Activated CD8-positive, alpha-beta memory T cell treated with anti-CD3 and anti-CD28 coated beads for 36 hours (primary cell): Measurements from ENCODE around the gene IARS2. TPM values are rescaled to one million over a fixed set of nuclear protein-coding genes. Genes with fewer than 3 reads are reported as not detected.
"Not testable (repeated sequence)": the region's sequence is repeated elsewhere in the genome, so short reads cannot be mapped to it uniquely, and the experiment has no call there.

ENCODE experiments used
- CTCF ChIA-PET: fragments of 350-600 bp; sonication (Branson Sonifier 250); formaldehyde crosslinking; loops from one replicate; lab custom pipeline; 2021; ENCODE audit warnings: antibody characterized with exemption; lab: Charles Lee
- POLR2A ChIA-PET: fragments of 350-600 bp; sonication (Branson Sonifier 250); formaldehyde crosslinking; loops from one replicate; lab custom pipeline; 2021; ENCODE audit warnings: antibody characterized with exemption; lab: Charles Lee
- total RNA-seq, 2 experiments: library from RNA; stranded (reverse); gene quantifications; one replicate each; pipeline ENCODE4 v1.2.3, GENCODE V29; 2021

IARS2 gene
- total RNA-seq, 2 experiments from 2014 or later: 79.0 to 80.8 TPM

GRCh38 chr1:220153147-220153546, 59.2 kb downstream of the IARS2 start:
- POLR2A ChIA-PET: no interaction called here
- CTCF ChIA-PET: interaction anchor here (0.9 kb wide), 1 partner anchor 21 kb away, joined by 4 read pairs; no protein-coding TSS in a partner anchor

- POLR2A ChIA-PET: no interaction called here
- CTCF ChIA-PET: no interaction called here
Measured at GRCh38 chr1:220156620-220157146, 62.8 kb downstream of the IARS2 start.

- CTCF ChIA-PET: no interaction called here
- POLR2A ChIA-PET: no interaction called here
Measured at GRCh38 chr1:220157738-220158137, 63.8 kb downstream of the IARS2 start.

- CTCF ChIA-PET, POLR2A ChIA-PET: not testable (repeated sequence)
Measured at GRCh38 chr1:220158530-220158929, 64.6 kb downstream of the IARS2 start.

GRCh38 chr1:220159041-220159440, 65.1 kb downstream of the IARS2 start:
- CTCF ChIA-PET: no interaction called here
- POLR2A ChIA-PET: no interaction called here

- ChIA-PET CTCF (no interaction called here), POLR2A (no interaction called here)
Measured at GRCh38 chr1:220160027-220160426, 66.1 kb downstream of the IARS2 start.

GRCh38 chr1:220164116-220164515, 70.2 kb downstream of the IARS2 start:
- POLR2A ChIA-PET: interaction anchor here (0.6 kb wide), 1 partner anchor 69 kb away, joined by 7 read pairs; no protein-coding TSS in a partner anchor
- CTCF ChIA-PET: interaction anchor here (0.6 kb wide), 1 partner anchor 207 kb away, joined by 3 read pairs; no protein-coding TSS in a partner anchor

GRCh38 chr1:220164517-220164916, 70.6 kb downstream of the IARS2 start:
- ChIA-PET CTCF (interaction anchor here (0.6 kb wide), 1 partner anchor 207 kb away, joined by 3 read pairs; no protein-coding TSS in a partner anchor), POLR2A (no interaction called here)

- CTCF ChIA-PET: no interaction called here
- POLR2A ChIA-PET: no interaction called here
Measured at GRCh38 chr1:220166853-220167252, 72.9 kb downstream of the IARS2 start.

- CTCF ChIA-PET, POLR2A ChIA-PET: not testable (repeated sequence)
Measured at GRCh38 chr1:220169887-220170286, 76.0 kb downstream of the IARS2 start.

- CTCF ChIA-PET: no interaction called here
- POLR2A ChIA-PET: no interaction called here
Measured at GRCh38 chr1:220170836-220171526, 77.0 kb downstream of the IARS2 start.

GRCh38 chr1:220176540-220176939, 82.6 kb downstream of the IARS2 start:
- ChIA-PET POLR2A (no interaction called here), CTCF (no interaction called here)

GRCh38 chr1:220182111-220182510, 88.2 kb downstream of the IARS2 start:
- CTCF ChIA-PET: no interaction called here
- POLR2A ChIA-PET: no interaction called here

- ChIA-PET CTCF (no interaction called here), POLR2A (no interaction called here)
Measured at GRCh38 chr1:220182656-220183055, 88.7 kb downstream of the IARS2 start.

GRCh38 chr1:220184506-220184905, 90.6 kb downstream of the IARS2 start:
- ChIA-PET POLR2A (no interaction called here), CTCF (no interaction called here)

GRCh38 chr1:220186752-220187151, 92.8 kb downstream of the IARS2 start:
- POLR2A ChIA-PET: no interaction called here
- CTCF ChIA-PET: interaction anchor here (1.3 kb wide), 1 partner anchor 12 kb away, joined by 3 read pairs; no protein-coding TSS in a partner anchor

- CTCF ChIA-PET: no interaction called here
- POLR2A ChIA-PET: no interaction called here
Measured at GRCh38 chr1:220188538-220188937, 94.6 kb downstream of the IARS2 start.

GRCh38 chr1:220189750-220190347, 95.9 kb downstream of the IARS2 start:
- ChIA-PET POLR2A (no interaction called here), CTCF (interaction anchor here (0.8 kb wide), 1 partner anchor 27 kb away, joined by 3 read pairs; no protein-coding TSS in a partner anchor)

- POLR2A ChIA-PET: no interaction called here
- CTCF ChIA-PET: no interaction called here
Measured at GRCh38 chr1:220195701-220196100, 101.8 kb downstream of the IARS2 start.
